OCI-LY3 (cell line): Measurements from ENCODE around the gene CDK17.

Experiments
- H2AFZ ChIP-seq: fragments of 200-600, 300-600 bp; shearing (Covaris generic); 2 replicates; pipeline ENCODE4 v1.6.0; 2014; ENCODE audit warnings: antibody characterized with exemption, low read depth, low read length
- H3K27ac ChIP-seq: fragments of 200-600, 300-600 bp; sonication (generic); 2 replicates; pipeline ENCODE4 v1.5.1; 2014; ENCODE audit warnings: mild to moderate bottlenecking, low read length, moderate library complexity, mixed read lengths
- H3K27me3 ChIP-seq: fragments of 200-600, 300-600 bp; sonication (generic); 2 replicates; pipeline ENCODE4 v1.6.1; 2014; ENCODE audit warnings: low read depth, low read length, mixed read lengths
- H3K36me3 ChIP-seq: fragments of 200-600, 300-600 bp; sonication (generic); replicated peaks from 2 replicates; pipeline ENCODE3; 2014; ENCODE audit warnings: low read depth, low read length, mixed read lengths
- H3K4me1 ChIP-seq: fragments of 300-600, 200-600 bp; sonication (generic); 2 replicates; pipeline ENCODE4 v1.6.1; 2014; ENCODE audit warnings: low read length, mixed read lengths
- H3K4me2 ChIP-seq: fragments of 200-600, 300-600 bp; sonication (generic); 2 replicates; pipeline ENCODE4 v1.6.1; 2014; ENCODE audit warnings: low read length, mixed read lengths
- H3K4me3 ChIP-seq: fragments of 300-600, 200-600 bp; sonication (generic); 2 replicates; pipeline ENCODE4 v1.5.1; 2014; ENCODE audit warnings: antibody characterized with exemption, mild to moderate bottlenecking, low read length, moderate library complexity
- H3K79me2 ChIP-seq: fragments of 300-600, 200-600 bp; shearing (Covaris generic); 2 replicates; pipeline ENCODE4 v1.6.1; 2014; ENCODE audit warnings: mild to moderate bottlenecking, low read length, mixed read lengths
- H3K9ac ChIP-seq: fragments of 300-600, 200-600 bp; shearing (Covaris generic); 2 replicates; pipeline ENCODE4 v1.6.0; 2014; ENCODE audit warnings: mild to moderate bottlenecking, low read length, moderate library complexity
- H3K9me3 ChIP-seq: fragments of 200-600, 300-600 bp; shearing (Covaris generic); 2 replicates; pipeline ENCODE4 v1.6.1; 2014; ENCODE audit warnings: low read length, mixed read lengths; ENCODE audit not compliant: insufficient read depth
- H4K20me1 ChIP-seq: fragments of 200-600, 300-600 bp; sonication (generic); 2 replicates; pipeline ENCODE4 v1.6.1; 2016; ENCODE audit warnings: low read length, mixed read lengths; ENCODE audit not compliant: insufficient read depth
- EZH2phosphoT487 ChIP-seq: fragments of 200-600 bp; shearing (Covaris generic); IDR thresholded peaks from 2 replicates; pipeline ENCODE4 v1.6.1; 2018; ENCODE audit warnings: antibody characterized with exemption, mixed run types, low read depth
- TF ChIP-seq, protein P1 (sequence below): fragments of 200-600, 300-600 bp; sonication (generic); IDR thresholded peaks from 2 replicates; pipeline ENCODE4 v1.5.1; 2014; ENCODE audit warnings: antibody characterized with exemption, low read length, low read depth

The CDK17 gene

DNA sequence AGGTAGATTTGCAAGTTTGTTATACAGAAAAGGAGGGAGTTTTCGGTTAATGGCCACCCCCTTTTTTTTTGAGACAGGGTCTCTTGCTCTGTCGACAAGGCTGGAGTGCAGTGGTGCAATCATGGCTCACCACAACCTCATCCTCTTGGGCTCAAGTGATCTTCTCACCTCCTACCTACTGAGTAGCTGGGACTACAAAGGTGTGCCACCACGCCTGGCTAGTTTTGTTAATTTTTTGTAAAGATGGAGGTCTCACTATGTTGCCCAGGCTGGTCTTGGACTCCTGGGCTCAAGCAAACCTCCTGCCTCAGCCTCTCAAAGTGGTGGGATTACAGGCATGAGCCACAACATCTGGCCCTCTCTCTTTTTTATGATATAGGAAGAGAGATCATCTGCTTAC, 94.6 kb downstream of the CDK17 start:
- no peak for TF ChIP-seq EZH2phosphoT487
- TF ChIP-seq, protein P1, sequence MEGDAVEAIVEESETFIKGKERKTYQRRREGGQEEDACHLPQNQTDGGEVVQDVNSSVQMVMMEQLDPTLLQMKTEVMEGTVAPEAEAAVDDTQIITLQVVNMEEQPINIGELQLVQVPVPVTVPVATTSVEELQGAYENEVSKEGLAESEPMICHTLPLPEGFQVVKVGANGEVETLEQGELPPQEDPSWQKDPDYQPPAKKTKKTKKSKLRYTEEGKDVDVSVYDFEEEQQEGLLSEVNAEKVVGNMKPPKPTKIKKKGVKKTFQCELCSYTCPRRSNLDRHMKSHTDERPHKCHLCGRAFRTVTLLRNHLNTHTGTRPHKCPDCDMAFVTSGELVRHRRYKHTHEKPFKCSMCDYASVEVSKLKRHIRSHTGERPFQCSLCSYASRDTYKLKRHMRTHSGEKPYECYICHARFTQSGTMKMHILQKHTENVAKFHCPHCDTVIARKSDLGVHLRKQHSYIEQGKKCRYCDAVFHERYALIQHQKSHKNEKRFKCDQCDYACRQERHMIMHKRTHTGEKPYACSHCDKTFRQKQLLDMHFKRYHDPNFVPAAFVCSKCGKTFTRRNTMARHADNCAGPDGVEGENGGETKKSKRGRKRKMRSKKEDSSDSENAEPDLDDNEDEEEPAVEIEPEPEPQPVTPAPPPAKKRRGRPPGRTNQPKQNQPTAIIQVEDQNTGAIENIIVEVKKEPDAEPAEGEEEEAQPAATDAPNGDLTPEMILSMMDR: no peak
- H3K4me3 ChIP-seq: no peak overlapping the region
- H3K4me1 ChIP-seq: no peaks in the 10 kb centered on the region
- no peak overlapping the region for H3K4me2 ChIP-seq
- peaks cover 3% of the 10 kb centered on the region for H3K36me3 ChIP-seq
- H3K9me3 ChIP-seq: no peaks in the 10 kb centered on the region
- H3K9ac ChIP-seq: no peak overlapping the region
- H3K27ac ChIP-seq: no peak overlapping the region
- H3K27me3 ChIP-seq: no peaks in the 10 kb centered on the region
- H3K79me2 ChIP-seq: no peaks in the 10 kb centered on the region
- no peak overlapping the region for H2AFZ ChIP-seq
- H4K20me1 ChIP-seq: no peaks in the 10 kb centered on the region

DNA sequence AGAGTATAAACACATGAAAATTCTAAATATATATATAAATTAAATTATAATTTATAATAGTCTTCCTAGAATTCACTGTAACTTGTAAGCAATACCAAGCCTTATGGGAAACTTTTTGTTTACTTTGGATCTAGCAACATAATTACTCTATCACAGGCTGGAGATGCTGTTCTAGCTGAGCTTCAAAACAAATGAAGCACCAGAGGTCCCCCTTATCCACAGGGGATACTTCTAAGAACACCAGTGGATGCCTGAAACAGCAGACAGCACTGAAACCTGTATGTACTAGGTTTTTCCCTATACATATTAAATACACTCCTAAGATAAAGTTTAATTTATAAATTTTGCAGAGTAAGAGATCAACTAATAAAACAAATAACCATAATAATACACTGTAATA, 96.6 kb downstream of the CDK17 start:
- no peaks in the 10 kb centered on the region for H3K79me2 ChIP-seq
- TF ChIP-seq EZH2phosphoT487: no peak
- TF ChIP-seq, protein P1: no peak
- H3K36me3 ChIP-seq: no peaks in the 10 kb centered on the region

DNA sequence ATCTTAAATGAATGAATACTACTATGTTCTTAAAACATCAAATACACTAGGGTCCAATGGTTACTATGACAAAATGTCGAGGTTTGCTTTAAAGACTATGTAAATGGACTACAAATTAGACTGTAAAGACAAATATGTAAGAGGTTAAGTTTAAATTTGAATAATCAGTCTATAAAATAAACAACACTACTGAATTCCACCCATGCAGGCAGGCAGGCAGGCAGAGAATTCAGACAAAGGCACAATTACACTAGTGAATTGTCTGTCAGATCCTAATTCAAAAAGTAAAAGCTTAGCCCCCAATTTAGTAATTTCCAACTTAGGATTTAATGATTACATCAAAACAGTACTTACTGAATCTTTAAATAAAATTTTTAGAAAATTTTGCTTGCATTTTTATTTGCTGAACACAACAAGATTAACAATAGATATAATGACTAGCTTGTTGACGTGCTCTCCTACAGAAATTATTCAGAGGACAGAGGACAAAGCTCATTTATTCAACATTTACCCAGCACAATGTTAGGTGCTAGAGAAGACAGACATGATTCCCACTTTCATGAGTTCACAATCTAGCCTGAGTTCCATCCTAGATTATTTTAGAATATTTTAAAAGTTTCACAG, 97.4 kb downstream of the CDK17 start:
- H4K20me1 ChIP-seq: no peaks in the 10 kb centered on the region

More for the DNA sequence above, 96.6 kb downstream of the CDK17 start:
- H3K4me2 ChIP-seq: no peak overlapping the region
- H3K4me3 ChIP-seq: no peak overlapping the region
- no peaks in the 10 kb centered on the region for H3K27me3 ChIP-seq
- H3K9ac ChIP-seq: no peak overlapping the region
- H2AFZ ChIP-seq: no peak overlapping the region
- H3K4me1 ChIP-seq: no peaks in the 10 kb centered on the region
- H4K20me1 ChIP-seq: no peaks in the 10 kb centered on the region
- H3K9me3 ChIP-seq: no peaks in the 10 kb centered on the region
- H3K27ac ChIP-seq: no peak overlapping the region

DNA sequence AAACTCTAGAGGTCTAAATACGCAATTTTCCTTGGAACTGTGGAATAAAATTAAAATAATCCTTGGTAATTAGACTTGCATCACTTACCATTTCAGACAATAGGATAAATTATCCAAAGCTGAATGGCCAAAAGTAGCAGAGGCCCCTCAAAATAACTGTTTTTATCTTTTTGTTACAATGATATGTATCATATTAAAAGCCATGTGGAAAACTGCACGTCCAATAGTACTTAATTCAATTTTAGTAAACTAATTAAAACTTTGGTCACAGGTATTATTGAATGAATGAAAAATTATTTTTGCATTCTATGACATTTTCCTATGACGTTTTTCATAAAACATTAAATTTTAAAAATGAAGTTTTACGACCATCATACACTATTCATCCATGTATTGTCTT, 98.5 kb downstream of the CDK17 start:
- TF ChIP-seq EZH2phosphoT487: no peak
- TF ChIP-seq, protein P1: no peak

More for the DNA sequence above, 97.4 kb downstream of the CDK17 start:
- no peak overlapping the region for H3K9ac ChIP-seq
- H3K4me2 ChIP-seq: no peak overlapping the region
- H3K9me3 ChIP-seq: no peaks in the 10 kb centered on the region
- no peaks in the 10 kb centered on the region for H3K27me3 ChIP-seq
- H3K36me3 ChIP-seq: no peaks in the 10 kb centered on the region
- H2AFZ ChIP-seq: no peak overlapping the region
- no peaks in the 10 kb centered on the region for H3K79me2 ChIP-seq
- no peak overlapping the region for H3K27ac ChIP-seq
- no peak for TF ChIP-seq EZH2phosphoT487
- TF ChIP-seq, protein P1: no peak
- H3K4me3 ChIP-seq: no peak overlapping the region
- no peaks in the 10 kb centered on the region for H3K4me1 ChIP-seq

More for the DNA sequence above, 98.5 kb downstream of the CDK17 start:
- no peak overlapping the region for H2AFZ ChIP-seq
- no peaks in the 10 kb centered on the region for H3K27me3 ChIP-seq
- no peak overlapping the region for H3K4me3 ChIP-seq
- no peaks in the 10 kb centered on the region for H3K36me3 ChIP-seq
- H3K79me2 ChIP-seq: no peaks in the 10 kb centered on the region
- H3K9ac ChIP-seq: no peak overlapping the region
- H3K9me3 ChIP-seq: no peaks in the 10 kb centered on the region
- H3K4me1 ChIP-seq: no peaks in the 10 kb centered on the region
- H3K4me2 ChIP-seq: no peak overlapping the region
- H4K20me1 ChIP-seq: no peaks in the 10 kb centered on the region
- no peak overlapping the region for H3K27ac ChIP-seq
